SK-N-SH treated with all-trans-retinoic acid at 6 μM for 48 hours (cell line): Measurements from ENCODE around the gene PPP2R2C.

Experiments used
- ATAC-seq: fragments of 200-7000 bp; cut with Tn5 transposase; 3 replicates; pipeline ENCODE4 v1.9.1; 2020; ENCODE audit warnings: mild to moderate bottlenecking, moderate library complexity
- ARNTL ChIP-seq: fragments of 450-650 bp; formaldehyde crosslinking; IDR thresholded peaks from 2 replicates; pipeline ENCODE4 v1.5.0; 2020; ENCODE audit warnings: low read depth, mild to moderate bottlenecking, moderate library complexity, borderline replicate concordance
- BACH2 ChIP-seq: fragments of 250-450 bp; sonication (Bioruptor Pico); IDR thresholded peaks from 2 replicates; pipeline ENCODE4 v1.9.0; 2021; ENCODE audit warnings: mild to moderate bottlenecking, borderline replicate concordance
- CREB5 ChIP-seq: fragments of 250-450 bp; sonication (Bioruptor Pico); IDR thresholded peaks from 2 replicates; pipeline ENCODE4 v1.5.1; 2020; ENCODE audit warnings: low read depth, mild to moderate bottlenecking, moderate library complexity
- CSDC2 ChIP-seq: fragments of 250-450 bp; sonication (Bioruptor Pico); IDR thresholded peaks from 2 replicates; pipeline ENCODE4 v1.5.0; 2020; ENCODE audit warnings: mild to moderate bottlenecking, moderate library complexity
- ESRRG ChIP-seq: fragments of 250-450 bp; sonication (Bioruptor Pico); IDR thresholded peaks from 2 replicates; pipeline ENCODE4 v1.6.1; 2021; ENCODE audit warnings: mild to moderate bottlenecking
- GLIS3 ChIP-seq: fragments of 250-450 bp; sonication (Bioruptor Pico); IDR thresholded peaks from 2 replicates; pipeline ENCODE4 v1.5.0; 2020; ENCODE audit warnings: mild to moderate bottlenecking, moderate library complexity
- PATZ1 ChIP-seq: fragments of 250-450 bp; sonication (Bioruptor Pico); IDR thresholded peaks from 2 replicates; pipeline ENCODE4 v1.8.0; 2020; ENCODE audit warnings: mild to moderate bottlenecking, moderate library complexity, borderline replicate concordance
- POU6F1 ChIP-seq: fragments of 250-450 bp; sonication (Bioruptor Pico); IDR thresholded peaks from 2 replicates; pipeline ENCODE4 v1.8.0; 2021; ENCODE audit warnings: low read depth, mild to moderate bottlenecking, moderate library complexity, borderline replicate concordance
- PPARA ChIP-seq: fragments of 250-450 bp; sonication (Bioruptor Pico); IDR thresholded peaks from 2 replicates; pipeline ENCODE4 v1.5.0; 2020; ENCODE audit warnings: mild to moderate bottlenecking, borderline replicate concordance
- RARB ChIP-seq: fragments of 250-450 bp; sonication (Bioruptor Pico); IDR thresholded peaks from 2 replicates; pipeline ENCODE4 v1.8.0; 2021; ENCODE audit warnings: mild to moderate bottlenecking, moderate library complexity
- SNAI2 ChIP-seq: fragments of 250-450 bp; sonication (Bioruptor Pico); IDR thresholded peaks from 2 replicates; pipeline ENCODE4 v1.5.0; 2020; ENCODE audit warnings: mild to moderate bottlenecking, moderate library complexity
- TCF4 ChIP-seq: fragments of 250-450 bp; sonication (Bioruptor Pico); IDR thresholded peaks from 2 replicates; pipeline ENCODE4 v1.8.0; 2021; ENCODE audit warnings: mild to moderate bottlenecking, moderate library complexity, borderline replicate concordance
- TOX ChIP-seq: fragments of 250-450 bp; sonication (Bioruptor Pico); IDR thresholded peaks from 2 replicates; pipeline ENCODE4 v1.8.0; 2021; ENCODE audit warnings: mild to moderate bottlenecking, moderate library complexity, borderline replicate concordance
- TSHZ2 ChIP-seq: fragments of 250-450 bp; sonication (Bioruptor Pico); IDR thresholded peaks from 2 replicates; pipeline ENCODE4 v1.5.0; 2020; ENCODE audit warnings: mild to moderate bottlenecking, moderate library complexity
- ZC3H10 ChIP-seq: fragments of 250-450 bp; sonication (Bioruptor Pico); IDR thresholded peaks from 2 replicates; pipeline ENCODE4 v1.5.1; 2021; ENCODE audit warnings: mild to moderate bottlenecking, moderate library complexity
- ZFP3 ChIP-seq: fragments of 250-450 bp; sonication (Bioruptor Pico); IDR thresholded peaks from 2 replicates; pipeline ENCODE4 v1.5.0; 2020; ENCODE audit warnings: mild to moderate bottlenecking, moderate library complexity
- ZNF70 ChIP-seq: fragments of 450-650 bp; formaldehyde crosslinking; IDR thresholded peaks from 2 replicates; pipeline ENCODE4 v1.5.0; 2020; ENCODE audit warnings: mild to moderate bottlenecking, moderate library complexity
- ZNF8 ChIP-seq: fragments of 450-650 bp; formaldehyde crosslinking; IDR thresholded peaks from 2 replicates; pipeline ENCODE4 v1.5.0; 2020; ENCODE audit warnings: mild to moderate bottlenecking, moderate library complexity

PPP2R2C gene

GRCh38 chr4:6472387-6473263, at the start of gene PPP2R2C:
Gene PPP2R2C (minus strand): TSS chr4:6472614. CDS start chr4:6472229, 385 bp downstream.
- no peak for ATAC-seq
- TF ChIP-seq TSHZ2 (CRISPR knock-in tag) (no peak), PATZ1 (CRISPR knock-in tag) (no peak), ZNF8 (CRISPR knock-in tag) (no peak), POU6F1 (no peak), ARNTL (no peak), ZNF70 (CRISPR knock-in tag) (no peak), TCF4 (no peak), ESRRG (CRISPR knock-in tag) (no peak), CSDC2 (CRISPR knock-in tag) (no peak), ZC3H10 (CRISPR knock-in tag) (no peak), SNAI2 (no peak), TOX (no peak)

GRCh38 chr4:6520978-6521377, 48.6 kb upstream of the PPP2R2C start:
- TF ChIP-seq CSDC2 (CRISPR knock-in tag) (no peak), TSHZ2 (CRISPR knock-in tag) (no peak), PPARA (CRISPR knock-in tag) (no peak), CREB5 (CRISPR knock-in tag) (no peak)
- no peak for ATAC-seq

GRCh38 chr4:6520051-6520636, 47.7 kb upstream of the PPP2R2C start:
- ATAC-seq: no peak
- no peak for TF ChIP-seq GLIS3 (CRISPR knock-in tag)
- TF ChIP-seq TSHZ2 (CRISPR knock-in tag): no peak
- TF ChIP-seq ZFP3 (CRISPR knock-in tag): no peak
- TF ChIP-seq POU6F1: no peak
- no peak for TF ChIP-seq BACH2 (CRISPR knock-in tag)
- TF ChIP-seq RARB (CRISPR knock-in tag): no peak
- TF ChIP-seq CREB5 (CRISPR knock-in tag): no peak
